ENCODE results near the gene RBL1.

The RBL1 gene

DNA sequence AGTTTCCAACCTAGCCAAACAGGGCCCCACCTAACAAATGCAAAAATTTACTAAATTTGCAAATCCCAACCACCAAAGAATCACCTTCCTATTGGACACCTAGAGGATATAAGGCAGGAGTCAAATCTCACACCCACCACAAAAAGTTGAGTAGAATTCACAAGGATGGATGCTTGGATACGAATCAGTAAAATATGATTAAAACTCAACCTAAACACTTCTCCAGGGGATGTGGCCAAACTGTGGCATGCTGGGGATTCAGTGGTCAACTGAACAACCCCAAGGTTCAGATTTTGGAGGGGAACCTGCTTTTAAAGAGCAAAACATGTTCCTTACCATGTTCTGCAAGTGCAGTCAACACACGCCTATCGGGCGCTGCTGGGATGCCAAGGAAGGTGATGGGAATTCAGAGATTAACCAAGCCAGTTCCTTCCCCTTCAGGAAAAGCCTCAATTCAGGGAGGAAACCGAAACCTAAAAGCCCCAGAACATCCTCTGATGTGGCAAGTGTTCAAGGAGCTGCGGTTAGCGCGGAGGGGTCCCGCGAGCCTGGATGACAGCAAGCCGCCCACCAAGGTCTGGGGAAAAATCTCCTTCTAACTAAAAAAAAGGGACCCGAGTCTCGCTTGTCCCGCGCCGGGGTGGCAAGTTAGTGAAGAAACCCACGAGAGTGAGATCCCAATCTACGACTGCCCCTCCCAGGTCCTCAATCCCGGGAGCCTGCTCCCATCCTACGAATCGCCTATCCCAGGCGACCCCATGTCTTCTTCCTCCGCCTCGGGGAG is 145.2 kb downstream of the RBL1 start:
- no peak for DNase-seq (ENCODE audit: low read depth)
